IMR-90 (cell line): ENCODE measurements around the gene TMEM163. TPM values are rescaled to one million over a fixed set of nuclear protein-coding genes. Genes with fewer than 3 reads are reported as not detected.

ENCODE experiments used
- ATAC-seq: fragments of 200-7000 bp; cut with Tn5 transposase; 2 replicates; pipeline ENCODE4 v1.9.1; 2020; ENCODE audit warnings: low read depth, mild to moderate bottlenecking, moderate library complexity
- BruUV-seq: library from RNA; stranded (reverse); fragments of 400-500 nt; replicated peaks from 2 replicates; lab custom pipeline; 2021; lab: Mats Ljungman, UMichigan
- CTCF ChIA-PET: fragments of 300-600 bp; formaldehyde crosslinking; extraction: SDS; loops from one replicate; lab custom pipeline; 2021; ENCODE audit warnings: antibody characterized with exemption; lab: Yijun Ruan, JAX
- POLR2A ChIA-PET: fragments of 300-600 bp; sonication (Branson Sonifier 250); formaldehyde crosslinking; loops from one replicate; lab custom pipeline; 2022; ENCODE audit warnings: antibody characterized with exemption; ENCODE audit not compliant: unreplicated experiment; lab: Charles Lee
- DNase-seq: peaks from one replicate; pipeline ENCODE4 v3.0.0; 2013
- H2AFZ ChIP-seq: replicated peaks from 2 replicates; pipeline ENCODE3; 2013; ENCODE audit warnings: low read length, mild to moderate bottlenecking; ENCODE audit not compliant: poor library complexity
- H2AK5ac ChIP-seq: 2 replicates; pipeline ENCODE4 v1.6.1; 2013; ENCODE audit warnings: low read depth, low read length, inconsistent platforms
- H2AK9ac ChIP-seq: replicated peaks from 2 replicates; pipeline ENCODE3; 2013; ENCODE audit warnings: mild to moderate bottlenecking, low read depth, low read length, moderate library complexity; ENCODE audit not compliant: poor library complexity
- H2BK120ac ChIP-seq: 2 replicates; pipeline ENCODE4 v1.6.1; 2013; ENCODE audit warnings: low read depth, low read length, inconsistent platforms
- H2BK15ac ChIP-seq: 3 replicates; pipeline ENCODE4 v1.6.1; 2013; ENCODE audit warnings: low read depth, low read length, inconsistent platforms
- H2BK20ac ChIP-seq: 2 replicates; pipeline ENCODE4 v1.6.1; 2013; ENCODE audit warnings: low read depth, mild to moderate bottlenecking, inconsistent platforms, low read length, moderate library complexity
- H2BK5ac ChIP-seq: 2 replicates; pipeline ENCODE4 v1.6.1; 2013; ENCODE audit warnings: mild to moderate bottlenecking, low read depth, low read length, inconsistent platforms; ENCODE audit not compliant: poor library complexity, severe bottlenecking
- H3K14ac ChIP-seq: replicated peaks from 2 replicates; pipeline ENCODE4 v1.6.1; 2013; ENCODE audit warnings: low read depth, low read length, inconsistent platforms
- H3K18ac ChIP-seq: 2 replicates; pipeline ENCODE4 v1.6.1; 2013; ENCODE audit warnings: low read depth, low read length, control low read depth
- H3K23ac ChIP-seq: 2 replicates; pipeline ENCODE4 v1.6.1; 2013; ENCODE audit warnings: low read depth, low read length, inconsistent platforms
- H3K27ac ChIP-seq: 2 replicates; pipeline ENCODE4 v1.5.1; 2013; ENCODE audit warnings: mild to moderate bottlenecking, control low read depth, low read length; ENCODE audit not compliant: insufficient read depth
- H3K27me3 ChIP-seq: 2 replicates; pipeline ENCODE4 v1.6.1; 2013; ENCODE audit warnings: low read length; ENCODE audit not compliant: control insufficient read depth, insufficient read depth
- H3K36me3 ChIP-seq: 2 replicates; pipeline ENCODE4 v1.6.1; 2013; ENCODE audit warnings: low read length, mixed read lengths; ENCODE audit not compliant: control insufficient read depth, insufficient read depth
- H3K4ac ChIP-seq: 2 replicates; pipeline ENCODE4 v1.6.1; 2013; ENCODE audit warnings: low read depth, low read length, inconsistent platforms
- H3K4me1 ChIP-seq: 2 replicates; pipeline ENCODE4 v1.6.1; 2013; ENCODE audit warnings: low read length, mixed read lengths; ENCODE audit not compliant: control insufficient read depth, insufficient read depth
- H3K4me2 ChIP-seq: 2 replicates; pipeline ENCODE4 v1.6.1; 2013; ENCODE audit warnings: low read depth, mild to moderate bottlenecking, control low read depth, low read length, moderate library complexity
- H3K4me3 ChIP-seq: 2 replicates; pipeline ENCODE4 v1.5.1; 2013; ENCODE audit warnings: low read depth, mild to moderate bottlenecking, control low read depth, low read length, moderate library complexity; ENCODE audit not compliant: insufficient read depth
- H3K56ac ChIP-seq: 2 replicates; pipeline ENCODE4 v1.6.1; 2013; ENCODE audit warnings: low read length, inconsistent platforms; ENCODE audit not compliant: insufficient read depth; ENCODE audit errors: extremely low read depth
- H3K79me1 ChIP-seq, 2 experiments: 2 replicates each; pipeline ENCODE4 v1.6.1; 2013; ENCODE audit warnings: low read length in 2 of 2, inconsistent platforms in 1 of 2, low read depth in 1 of 2
- H3K9ac ChIP-seq: 2 replicates; pipeline ENCODE4 v1.6.1; 2013; ENCODE audit warnings: low read depth, low read length, control low read depth
- H3K9me1 ChIP-seq: 2 replicates; pipeline ENCODE4 v1.6.1; 2013; ENCODE audit warnings: low read length, inconsistent platforms; ENCODE audit not compliant: insufficient read depth
- H3K9me3 ChIP-seq: 2 replicates; pipeline ENCODE4 v1.6.1; 2013; ENCODE audit warnings: low read length; ENCODE audit not compliant: control insufficient read depth, insufficient read depth
- H4K20me1 ChIP-seq: 2 replicates; pipeline ENCODE4 v1.6.1; 2013; ENCODE audit warnings: low read length, inconsistent platforms; ENCODE audit not compliant: insufficient read depth
- H4K5ac ChIP-seq: 2 replicates; pipeline ENCODE4 v1.6.1; 2013; ENCODE audit warnings: mild to moderate bottlenecking, low read depth, low read length, control low read depth
- H4K8ac ChIP-seq, 2 experiments: 2 replicates each; pipeline ENCODE4 v1.6.1; 2013; ENCODE audit warnings: low read depth in 2 of 2, low read length in 2 of 2, control low read depth in 1 of 2, inconsistent platforms in 1 of 2
- H4K91ac ChIP-seq: 2 replicates; pipeline ENCODE4 v1.6.1; 2013; ENCODE audit warnings: low read depth, low read length, inconsistent platforms; ENCODE audit not compliant: insufficient read depth
- CEBPB ChIP-seq: IDR thresholded peaks from 2 replicates; pipeline ENCODE4 v1.6.1; 2012; ENCODE audit warnings: low read depth, low read length, improper control_type of control experiment
- CTCF ChIP-seq: conservative IDR thresholded peaks from 2 replicates; pipeline ENCODE4 v1.5.1; 2012; ENCODE audit warnings: mild to moderate bottlenecking, low read depth, low read length, improper control_type of control experiment
- ELK1 ChIP-seq: fragments of 150-350 bp; IDR thresholded peaks from 2 replicates; pipeline ENCODE4 v1.6.1; 2016; ENCODE audit warnings: low read depth, mild to moderate bottlenecking, low read length, moderate library complexity, borderline replicate concordance
- FOS ChIP-seq: fragments of 150-350 bp; IDR thresholded peaks from 2 replicates; pipeline ENCODE4 v1.6.1; 2016; ENCODE audit warnings: low read depth, low read length
- MXI1 ChIP-seq: IDR thresholded peaks from 2 replicates; pipeline ENCODE4 v1.6.1; 2012; ENCODE audit warnings: low read depth, mild to moderate bottlenecking, low read length, moderate library complexity, borderline replicate concordance
- NFE2L2 ChIP-seq: fragments of 150-350 bp; IDR thresholded peaks from 2 replicates; pipeline ENCODE4 v1.6.1; 2016; ENCODE audit warnings: low read depth, mild to moderate bottlenecking, low read length
- POLR2A ChIP-seq: IDR thresholded peaks from 2 replicates; pipeline ENCODE4 v1.6.1; 2012; ENCODE audit warnings: mild to moderate bottlenecking, low read depth, low read length
- RCOR1 ChIP-seq: IDR thresholded peaks from 2 replicates; pipeline ENCODE4 v1.6.1; 2012; ENCODE audit warnings: mild to moderate bottlenecking, low read length, improper control_type of control experiment; ENCODE audit not compliant: insufficient replicate concordance
- RFX5 ChIP-seq: IDR thresholded peaks from 2 replicates; pipeline ENCODE4 v1.8.0; 2012; ENCODE audit warnings: low read depth, mild to moderate bottlenecking, low read length, moderate library complexity
- SMC3 ChIP-seq: fragments of 150-350 bp; IDR thresholded peaks from 2 replicates; pipeline ENCODE4 v1.6.1; 2016; ENCODE audit warnings: low read depth, mild to moderate bottlenecking, antibody characterized with exemption, low read length, moderate library complexity
- WGBS, 2 experiments: methylation state at CpG; one replicate each; pipeline versions ENCODE4 v1.1.5 to v1.1.7; 2013; ENCODE audit warnings: missing lambda C conversion rate in 2 of 2; ENCODE audit not compliant: insufficient read length in 1 of 2; ENCODE audit errors: extremely low coverage in 2 of 2; 5-methylcytosine and 5-hydroxymethylcytosine counted together
- dilution Hi-C: fragments of 300-500 bp; cut with HindIII; formaldehyde crosslinking; loops from one replicate; pipeline ENCODE4 v1.14.3; 2018; ENCODE audit warnings: low sequenced_read_pairs; ENCODE audit not compliant: unreplicated experiment
- in situ Hi-C: fragments of 300-500 bp; cut with MboI; formaldehyde crosslinking; loops from 3 replicates; pipeline ENCODE4 v1.14.3; 2019; ENCODE audit warnings: low sequenced_read_pairs, inconsistent platforms, mixed read lengths
- intact Hi-C: fragments of 100-400 bp; cut with micrococcal nuclease; formaldehyde crosslinking; loops from 2 replicates; pipeline ENCODE4 v1.10.0; 2022
- polyA plus RNA-seq, 3 experiments: library from polyadenylated mRNA; depleted of rRNA; stranded (reverse); fragments of >200 nt; gene quantifications; 2 replicates each; pipeline ENCODE4 v1.2.3, GENCODE V29; 2012; ENCODE audit warnings: low replicate concordance in 1 of 3
- total RNA-seq: library from RNA; depleted of rRNA; stranded (reverse); fragments of >200 nt; gene quantifications from 2 replicates; pipeline ENCODE4 v1.2.3, GENCODE V29; 2012
- TF ChIP-seq, protein P1 (sequence below): fragments of 150-350 bp; IDR thresholded peaks from 2 replicates; pipeline ENCODE4 v1.6.1; 2017; ENCODE audit warnings: mild to moderate bottlenecking, antibody characterized with exemption, low read length, low read depth

The TMEM163 gene
- total and polyA plus RNA-seq, 2 of the 4 experiments (the other 2 are of a cell fraction): not detected

DNA sequence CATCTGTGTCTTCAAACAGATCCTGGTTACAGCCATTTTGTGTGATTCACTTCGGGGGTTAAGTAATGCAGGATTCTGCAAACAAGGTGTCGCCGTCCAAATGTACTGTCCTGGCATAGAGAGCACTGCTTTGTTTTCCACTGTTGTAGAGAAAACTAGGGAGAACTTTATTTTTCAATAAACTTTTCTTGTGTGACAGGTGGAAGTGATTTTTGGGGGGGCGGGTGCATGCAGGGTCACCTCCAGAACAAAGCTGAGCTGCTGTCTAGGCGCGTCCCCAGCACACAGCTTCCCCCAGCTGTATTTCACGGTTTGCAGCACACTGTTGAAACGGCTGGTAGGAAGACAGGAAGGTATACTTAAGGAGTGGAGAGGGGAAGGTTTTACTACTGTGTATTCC lies 264.4 kb downstream of the TMEM163 start:
- Histone ChIP-seq H3K9ac (no peak overlapping the region), H4K8ac (no peak overlapping the region), H3K36me3 (peaks cover 30% of the 10 kb centered on the region), H3K27ac (no peak overlapping the region), H3K18ac (no peak overlapping the region), H2BK120ac (no peak overlapping the region), H4K20me1 (no peaks in the 10 kb centered on the region), H3K23ac (no peak overlapping the region), H3K79me1 (peaks cover 0 to 5% of the 10 kb centered on the region in 2 experiments; a peak in 1 of 4 replicates), H2BK20ac (no peak overlapping the region), H2AFZ (no peak overlapping the region), H3K14ac (no peak overlapping the region), H2BK15ac (no peak overlapping the region), H4K5ac (no peak overlapping the region), H2AK9ac (no peak overlapping the region), H2BK5ac (no peak overlapping the region), H3K4me3 (no peak overlapping the region), H2AK5ac (no peak overlapping the region), H3K9me3 (no peaks in the 10 kb centered on the region), H3K27me3 (no peaks in the 10 kb centered on the region), H3K4ac (no peak overlapping the region), H3K4me2 (no peak overlapping the region), H3K4me1 (no peaks in the 10 kb centered on the region), H4K91ac (no peak overlapping the region), H3K9me1 (0 out of 2 replicates have a peak, but pooled peaks cover 4% of the 10 kb centered on the region), H3K56ac (no peak overlapping the region)
- in situ Hi-C loops: loop anchor here (10.0 kb wide), 1 partner anchor 570 kb away; no protein-coding TSS in a partner anchor
- CTCF ChIA-PET: no interaction called here
- DNase-seq (no peak), ATAC-seq (no peak)
- POLR2A ChIA-PET: no interaction called here
- WGBS, 2 experiments: no CpG with 5 or more reads among the region's 8 CpGs
- no TSS peak for BruUV-seq
- intact Hi-C loops: no loop called here
- dilution Hi-C loops: no loop called here
- TF ChIP-seq ELK1: no peak
- TF ChIP-seq RCOR1: no peak
- no peak for TF ChIP-seq SMC3
- no peak for TF ChIP-seq CEBPB
- no peak for TF ChIP-seq CTCF
- TF ChIP-seq RFX5: no peak
- TF ChIP-seq NFE2L2: no peak
- TF ChIP-seq FOS: no peak
- TF ChIP-seq POLR2A: no peak
- TF ChIP-seq, protein P1, sequence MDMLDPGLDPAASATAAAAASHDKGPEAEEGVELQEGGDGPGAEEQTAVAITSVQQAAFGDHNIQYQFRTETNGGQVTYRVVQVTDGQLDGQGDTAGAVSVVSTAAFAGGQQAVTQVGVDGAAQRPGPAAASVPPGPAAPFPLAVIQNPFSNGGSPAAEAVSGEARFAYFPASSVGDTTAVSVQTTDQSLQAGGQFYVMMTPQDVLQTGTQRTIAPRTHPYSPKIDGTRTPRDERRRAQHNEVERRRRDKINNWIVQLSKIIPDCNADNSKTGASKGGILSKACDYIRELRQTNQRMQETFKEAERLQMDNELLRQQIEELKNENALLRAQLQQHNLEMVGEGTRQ: no peak
- no peak for TF ChIP-seq MXI1
